ENCODE measurements around the gene NPIPB5.
"Not testable (repeated sequence)": the region's sequence is repeated elsewhere in the genome, so short reads cannot be mapped to it uniquely, and the experiment has no call there.

NPIPB5 gene

DNA sequence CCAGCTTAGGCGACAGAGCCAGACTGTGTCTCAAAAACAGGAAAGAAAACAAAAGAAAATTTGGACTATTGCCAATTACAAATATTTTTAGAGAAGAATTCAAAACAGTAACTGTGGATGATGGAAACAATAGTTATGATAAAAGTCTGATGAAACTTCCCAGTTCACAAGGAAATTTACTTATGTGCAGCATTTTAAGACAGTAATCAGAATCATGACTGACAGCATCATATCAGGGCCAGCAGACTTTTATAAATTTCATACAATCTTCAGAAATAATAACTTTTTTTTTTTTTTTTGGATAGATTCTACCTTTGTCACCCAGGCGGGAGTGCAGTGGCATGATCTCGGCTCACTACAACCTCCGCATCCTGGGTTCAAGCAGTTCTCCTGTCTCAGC, at the start of gene NPIPB5:
NPIPB5 (plus strand) TSS at position 301 of the 400 bp plus-strand sequence. CDS start 2,911 bp downstream, outside the sequence.
- DNase-seq: not testable (repeated sequence)

GRCh38 chr16:22468846-22469245, 41.8 kb upstream of the NPIPB5 start:
- not testable (repeated sequence) for DNase-seq

DNA sequence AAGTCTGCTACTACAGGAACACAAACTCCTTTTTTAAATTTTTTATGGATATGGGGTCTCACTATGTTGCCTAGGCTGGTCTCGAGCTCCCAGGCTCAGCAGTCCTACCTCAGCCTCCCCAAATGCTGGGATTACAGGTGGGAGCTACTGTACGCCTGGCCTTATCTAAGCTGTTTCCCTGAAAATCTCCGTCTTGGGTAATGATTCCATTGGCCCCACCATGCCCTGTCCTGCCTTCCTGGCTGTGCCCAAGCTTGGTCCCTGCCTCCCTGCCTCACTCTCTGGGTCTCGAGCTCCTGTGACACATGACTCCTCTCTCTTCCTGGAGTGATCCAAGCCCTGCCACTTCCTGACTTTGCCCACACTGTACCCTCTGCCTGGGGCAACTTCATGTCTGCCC, 27.3 kb downstream of the NPIPB5 start:
- DNase-seq: not testable (repeated sequence)

DNA sequence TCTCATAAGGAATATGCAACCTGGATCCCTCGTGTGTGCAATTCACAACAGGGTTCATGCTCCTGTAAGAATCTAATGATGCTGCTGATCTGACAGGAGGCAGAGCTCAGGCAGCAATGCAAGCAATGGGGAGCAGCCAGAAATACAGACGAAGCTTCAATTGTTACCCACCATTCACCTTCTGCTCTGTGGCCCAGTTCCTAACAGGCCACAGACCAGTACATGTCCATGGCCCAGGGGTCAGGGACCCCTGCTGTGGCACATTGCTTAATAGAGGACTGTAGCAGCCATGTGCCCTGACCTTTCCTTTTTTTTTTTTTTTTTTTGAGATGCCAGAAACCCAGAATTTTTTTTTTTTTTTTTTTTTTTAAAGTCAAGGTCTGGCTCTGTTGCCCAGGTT, 34.1 kb downstream of the NPIPB5 start:
- DNase-seq: not testable (repeated sequence)

GRCh38 chr16:22546630-22547029, 35.9 kb downstream of the NPIPB5 start:
- not testable (repeated sequence) for DNase-seq

DNA sequence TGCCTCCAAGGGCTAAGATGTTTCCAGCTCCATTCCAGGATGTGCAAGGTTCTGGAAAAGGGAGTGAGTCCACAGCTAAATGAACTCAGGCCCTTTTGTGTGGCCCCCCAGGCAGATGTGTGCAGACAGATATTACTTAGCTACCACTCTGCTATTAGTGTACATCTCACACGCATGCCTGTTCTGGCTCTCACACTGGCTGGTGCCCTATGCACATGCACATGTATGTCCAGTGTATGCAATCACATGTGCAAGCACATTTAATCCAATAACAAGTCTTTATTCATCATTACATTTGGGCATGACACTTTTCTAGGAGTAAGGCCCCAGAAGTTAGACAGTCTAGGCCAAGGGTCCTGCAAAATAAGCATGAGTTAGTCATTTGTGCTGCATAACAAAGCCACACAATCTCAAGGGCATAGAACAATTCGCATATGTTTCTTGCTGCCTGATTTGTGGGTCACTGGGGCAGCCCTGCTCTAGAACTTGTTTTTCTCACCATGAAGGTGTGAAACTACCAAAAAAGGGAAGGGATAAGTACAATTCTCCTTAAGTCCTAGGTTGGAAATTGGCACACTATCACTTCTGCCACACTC, 36.6 kb downstream of the NPIPB5 start:
- not testable (repeated sequence) for DNase-seq

DNA sequence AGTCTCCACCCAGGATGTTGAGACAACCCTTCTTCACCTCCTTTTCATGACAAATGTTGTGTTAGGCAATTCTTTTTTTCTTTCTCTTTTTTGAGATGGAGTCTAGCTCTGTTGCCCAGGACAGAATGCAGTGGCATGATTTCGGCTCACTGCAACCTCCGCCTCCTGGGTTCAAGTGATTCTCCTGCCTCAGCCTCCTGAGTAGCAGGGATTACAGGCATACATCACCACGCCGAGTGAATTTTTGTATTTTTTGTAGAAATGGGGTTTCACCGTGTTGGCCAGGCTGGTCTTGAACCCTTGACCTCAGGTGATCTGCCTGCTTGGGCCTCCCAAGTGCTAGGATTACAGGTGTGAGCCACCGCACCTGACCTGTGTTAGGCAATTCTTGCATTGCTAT, 39.2 kb downstream of the NPIPB5 start:
- DNase-seq: not testable (repeated sequence)

DNA sequence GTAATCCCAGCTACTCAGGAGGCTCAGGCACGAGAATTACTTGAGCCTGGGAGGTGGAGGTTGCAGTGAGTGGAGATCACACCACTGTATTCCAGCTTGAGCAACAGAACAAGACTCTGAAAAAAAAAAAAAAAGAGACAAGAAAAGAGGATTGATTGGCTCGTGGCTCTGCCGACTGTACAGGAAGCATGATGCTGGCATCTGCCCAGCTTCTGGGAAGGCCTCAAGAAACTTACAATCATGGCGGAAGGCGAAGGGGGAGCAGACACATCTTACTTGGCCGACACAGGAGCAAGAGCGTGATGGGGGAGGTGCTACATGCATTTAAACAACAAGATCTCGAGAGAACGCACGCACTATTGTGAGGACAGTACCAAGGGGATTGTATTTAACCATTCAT, 40.5 kb downstream of the NPIPB5 start:
- not testable (repeated sequence) for DNase-seq

- DNase-seq: not testable (repeated sequence)
Measured at GRCh38 chr16:22551651-22552050, 41.0 kb downstream of the NPIPB5 start.

DNA sequence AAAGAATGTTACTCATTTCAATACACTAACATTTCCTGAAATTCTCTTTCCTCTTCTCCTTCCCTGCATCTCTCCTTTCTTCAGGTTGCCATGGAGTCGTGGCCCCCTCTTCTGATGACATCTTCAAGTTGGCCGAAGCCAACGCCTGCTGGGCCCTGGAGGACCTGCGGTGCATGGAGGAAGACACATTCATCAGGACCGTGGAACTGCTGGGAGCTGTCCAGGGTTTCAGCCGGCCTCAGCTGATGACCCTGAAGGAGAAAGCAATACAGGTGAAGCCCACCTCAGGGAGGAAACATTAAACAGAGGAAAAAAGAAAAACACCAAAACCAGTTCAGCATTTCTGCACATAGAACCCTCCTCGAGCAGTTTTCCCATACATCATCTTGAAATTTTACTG, 46.1 kb downstream of the NPIPB5 start:
- DNase-seq: not testable (repeated sequence)
